HG02798 (cell line): ENCODE data around the gene JAKMIP2.
"Not testable (repeated sequence)": the region's sequence is repeated elsewhere in the genome, so short reads cannot be mapped to it uniquely, and the experiment has no call there.

ENCODE experiments used
- ATAC-seq: cut with Tn5 transposase; IDR thresholded peaks from one replicate; pipeline ENCODE4 v1.9.1; 2021; ENCODE audit warnings: mild to moderate bottlenecking; ENCODE audit not compliant: unreplicated experiment, poor library complexity

JAKMIP2 gene

DNA sequence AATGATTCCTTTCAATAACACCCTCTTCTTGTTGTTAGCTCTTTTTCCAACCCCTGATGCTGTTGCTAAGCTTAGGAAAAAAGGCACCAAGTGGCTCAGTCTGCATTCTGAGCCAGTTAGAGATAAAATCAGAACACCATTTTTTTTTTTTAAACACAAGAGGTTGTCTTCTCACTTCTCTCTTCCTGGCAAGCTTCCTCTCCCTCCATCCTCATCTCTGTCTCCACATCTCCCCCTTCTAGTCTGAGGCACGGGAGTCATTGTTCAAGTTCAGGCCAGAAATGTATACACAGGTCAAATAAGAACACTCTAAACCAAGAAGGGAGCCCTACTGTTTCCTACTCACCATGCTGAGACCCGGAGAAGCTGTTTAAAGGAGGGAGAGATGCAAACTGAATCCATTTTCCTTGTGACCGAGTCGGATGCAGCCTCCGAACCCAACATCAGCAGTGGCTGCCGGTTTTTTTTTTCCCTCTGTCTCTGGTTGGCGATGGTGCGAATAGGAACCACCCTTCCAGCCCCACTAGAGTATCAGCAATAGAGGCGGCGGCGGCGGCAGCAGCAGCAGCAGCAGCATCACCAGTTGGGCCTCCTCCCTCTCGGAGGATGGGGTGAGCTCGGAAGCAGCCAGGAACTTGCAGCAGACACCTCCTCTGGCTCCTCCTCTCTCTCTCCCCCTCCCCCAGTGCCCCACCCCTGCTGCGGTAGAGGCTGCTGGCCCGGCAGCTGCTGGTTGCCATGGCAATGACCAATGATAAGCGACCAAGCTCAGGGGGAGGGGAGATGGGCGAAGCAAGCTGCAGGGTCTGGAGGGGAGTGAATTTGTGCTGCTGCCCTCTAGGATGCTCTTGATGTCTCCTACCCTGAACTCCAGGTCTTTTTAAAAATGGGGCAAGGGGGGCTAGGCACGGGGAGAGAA is at the start of gene JAKMIP2:
TSS of gene JAKMIP2 (minus strand) at position 619 of the 919 bp plus-strand sequence. CDS start 110,922 bp downstream, outside the sequence.
- ATAC-seq: peak; percentile 67

GRCh38 chr5:147831465-147831864 is 48.9 kb upstream of the JAKMIP2 start, which contains the start of gene SPINK1:
Gene SPINK1, minus strand, starts transcription at chr5:147831671. Its CDS starts 94 bp downstream, at chr5:147831577.
- ATAC-seq: no peak

DNA sequence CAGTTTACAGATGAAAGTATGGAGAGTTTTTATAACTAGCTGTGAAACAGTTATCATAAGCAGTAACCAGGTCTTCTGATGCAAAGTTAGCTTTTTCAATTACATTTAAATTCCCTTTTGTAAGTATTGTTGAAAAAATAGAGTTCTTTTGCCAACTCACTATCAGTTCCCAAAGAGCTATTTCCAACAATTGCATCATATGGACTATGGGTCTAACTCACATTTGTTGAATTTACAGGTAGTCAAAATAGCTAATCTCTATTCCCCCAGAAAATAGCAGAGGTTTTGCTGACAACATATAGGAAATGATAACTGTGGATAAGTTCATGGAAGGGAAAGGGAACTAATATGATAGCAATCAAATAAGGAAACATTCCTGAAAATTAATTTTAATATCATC is 47.5 kb upstream of the JAKMIP2 start:
- no peak for ATAC-seq

DNA sequence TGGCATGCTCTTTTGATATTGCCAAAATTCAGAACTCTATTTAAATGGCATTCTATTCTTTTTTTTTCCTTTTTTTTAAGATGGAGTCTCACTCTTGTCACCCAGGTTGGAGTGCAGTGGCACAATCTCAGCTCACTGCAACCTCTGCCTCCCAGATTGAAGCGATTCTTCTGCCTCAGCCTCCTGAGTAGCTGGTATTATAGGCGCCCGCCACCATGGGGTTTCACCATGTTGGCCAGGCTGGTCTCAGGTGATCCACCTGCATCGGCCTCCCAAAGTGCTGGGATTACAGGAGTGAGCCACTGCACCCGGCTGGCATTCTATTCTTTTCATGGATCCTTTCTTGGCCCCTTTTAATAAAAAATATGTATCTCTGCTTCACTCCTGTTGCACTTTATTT is 44.5 kb upstream of the JAKMIP2 start:
- not testable (repeated sequence) for ATAC-seq

DNA sequence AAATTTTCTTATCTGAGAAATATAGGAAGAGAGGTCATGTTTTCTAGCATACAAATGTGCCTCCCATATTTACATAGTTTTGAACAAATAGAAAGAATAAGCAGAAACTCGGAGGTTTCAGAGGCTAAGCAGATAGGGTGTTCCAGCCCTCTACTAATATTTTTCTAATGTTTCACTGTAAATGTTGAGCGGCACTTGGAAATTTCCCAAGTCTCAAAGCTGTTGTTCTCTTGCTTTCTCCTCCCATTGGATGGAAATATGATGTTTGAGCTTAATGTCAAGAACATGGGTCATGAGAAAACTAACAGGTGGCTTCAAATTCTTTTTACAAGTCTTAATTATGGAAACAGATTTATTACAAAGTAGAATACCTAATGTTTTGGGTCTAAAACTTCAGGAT is 43.8 kb upstream of the JAKMIP2 start:
- ATAC-seq: no peak

DNA sequence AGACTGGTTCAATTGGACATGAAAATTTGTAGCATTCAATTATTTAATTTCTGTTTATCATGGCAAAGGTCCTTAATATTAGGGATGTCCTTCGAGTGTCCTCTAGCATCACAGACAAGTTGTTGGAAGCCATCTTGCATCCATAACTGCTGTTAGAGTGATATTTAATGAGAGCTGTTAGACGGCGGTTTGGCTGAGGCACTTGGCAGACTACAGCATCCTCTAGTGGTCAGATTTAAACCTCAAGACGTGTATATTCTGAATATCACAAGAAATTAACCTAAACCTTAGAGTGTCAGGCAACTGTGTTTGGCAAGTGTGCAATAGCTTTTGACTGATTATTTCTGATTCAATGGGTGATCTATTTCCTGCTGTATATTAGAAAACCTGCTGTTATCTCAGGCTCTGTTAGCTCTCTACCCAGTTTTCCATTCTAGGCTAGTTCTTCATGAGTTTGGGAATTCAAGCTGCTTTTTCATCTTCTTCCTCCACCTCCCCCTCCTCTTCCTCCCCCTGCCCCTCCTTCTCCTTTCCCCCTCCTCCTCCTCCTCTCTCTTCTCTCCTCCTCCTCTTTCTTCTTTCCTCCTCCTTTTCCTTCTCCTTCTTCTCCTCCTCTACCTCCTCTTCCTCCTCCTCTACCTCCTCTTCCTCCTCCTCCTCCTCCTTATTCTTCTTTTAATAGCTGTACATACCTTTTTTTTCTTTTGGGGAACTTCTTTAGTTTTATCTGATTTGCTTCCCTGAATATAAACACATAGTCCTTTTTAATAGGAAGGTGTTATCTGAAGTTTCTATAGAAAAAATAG is 40.4 kb upstream of the JAKMIP2 start:
- peak; percentile 89 for ATAC-seq

GRCh38 chr5:147822222-147822621 is 39.7 kb upstream of the JAKMIP2 start:
- not testable (repeated sequence) for ATAC-seq

DNA sequence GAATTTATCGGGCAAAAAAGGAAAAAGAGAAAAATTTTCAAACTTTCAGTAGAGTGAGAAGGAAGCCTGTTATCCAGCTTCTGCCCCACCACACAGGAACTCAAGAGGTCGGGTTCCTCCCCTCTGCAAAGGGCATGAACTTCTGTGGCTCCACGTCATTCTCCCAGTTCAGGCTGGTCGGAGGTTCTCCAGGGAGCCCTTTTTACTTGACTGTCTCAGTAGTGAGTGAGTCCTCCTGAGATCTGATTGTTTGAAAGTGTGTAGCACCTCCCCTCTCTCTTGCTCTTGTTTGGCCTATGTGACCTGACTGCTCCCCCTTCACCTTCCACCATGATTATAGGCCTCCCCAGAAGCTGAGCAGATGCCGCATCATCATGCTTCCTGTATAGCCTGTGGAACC is 39.2 kb upstream of the JAKMIP2 start:
- ATAC-seq: no peak

DNA sequence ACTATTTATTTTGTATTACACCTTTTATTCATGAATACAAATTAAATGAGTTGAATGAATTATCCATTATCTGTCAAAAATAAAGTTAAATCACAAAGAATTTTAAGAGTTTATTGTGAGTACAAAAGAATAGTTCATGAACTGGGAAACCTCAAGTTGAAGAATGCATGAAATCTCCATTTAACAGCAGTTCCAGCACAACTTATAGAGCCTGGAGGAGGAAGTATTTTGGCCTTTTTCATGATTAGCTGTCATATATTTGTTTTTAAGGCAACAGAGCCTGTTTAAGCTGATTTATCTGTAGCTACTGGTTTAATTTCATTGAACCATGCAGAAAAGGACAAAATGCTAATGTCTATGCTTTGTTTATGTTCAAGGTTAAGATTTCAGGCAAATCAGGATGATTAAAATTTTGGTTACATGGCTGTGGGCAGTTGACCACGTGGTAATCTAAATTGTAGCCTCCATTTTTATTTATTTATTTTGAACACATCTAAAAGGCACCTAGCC is 36.8 kb upstream of the JAKMIP2 start:
- ATAC-seq: no peak

DNA sequence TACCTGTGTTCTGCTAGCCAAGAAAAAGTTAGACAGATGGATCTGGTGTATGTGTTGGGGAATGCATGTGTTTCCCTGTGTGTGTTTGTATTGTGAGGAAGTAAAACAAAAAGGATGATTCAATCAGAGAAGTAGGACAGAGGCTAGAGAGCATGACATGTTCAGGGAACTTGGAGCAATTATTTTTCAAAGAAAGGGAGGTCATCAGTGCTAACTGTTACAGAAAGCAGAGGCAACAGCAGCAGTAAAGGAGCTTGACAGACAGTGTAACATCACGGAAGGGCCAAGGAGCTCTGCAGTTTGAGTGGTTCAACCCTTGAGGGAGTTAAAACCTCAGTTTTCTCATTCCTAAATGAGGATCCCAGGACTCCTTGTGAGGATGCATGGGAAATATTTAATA is 35.8 kb upstream of the JAKMIP2 start:
- ATAC-seq: no peak

DNA sequence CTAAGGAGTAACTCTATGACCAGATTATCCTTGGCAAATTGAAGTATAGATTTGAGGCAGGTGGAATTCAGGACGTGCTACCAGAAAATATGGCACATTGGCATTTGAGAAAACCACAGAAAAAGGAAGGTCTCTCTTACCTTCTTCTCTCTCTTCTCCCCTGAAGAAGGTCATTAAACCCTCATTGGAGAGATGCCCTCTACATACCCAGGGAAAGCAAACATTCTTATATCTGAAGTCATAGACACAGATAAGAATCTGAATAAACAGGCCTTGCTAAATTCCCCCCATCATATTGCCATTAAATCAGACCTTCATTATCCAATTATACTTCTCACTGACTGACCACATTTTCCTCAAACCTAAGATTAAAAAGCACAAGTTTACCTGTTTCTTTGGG is 31.2 kb upstream of the JAKMIP2 start:
- no peak for ATAC-seq

- no peak for ATAC-seq
Measured at GRCh38 chr5:147809830-147810666, 27.5 kb upstream of the JAKMIP2 start.

DNA sequence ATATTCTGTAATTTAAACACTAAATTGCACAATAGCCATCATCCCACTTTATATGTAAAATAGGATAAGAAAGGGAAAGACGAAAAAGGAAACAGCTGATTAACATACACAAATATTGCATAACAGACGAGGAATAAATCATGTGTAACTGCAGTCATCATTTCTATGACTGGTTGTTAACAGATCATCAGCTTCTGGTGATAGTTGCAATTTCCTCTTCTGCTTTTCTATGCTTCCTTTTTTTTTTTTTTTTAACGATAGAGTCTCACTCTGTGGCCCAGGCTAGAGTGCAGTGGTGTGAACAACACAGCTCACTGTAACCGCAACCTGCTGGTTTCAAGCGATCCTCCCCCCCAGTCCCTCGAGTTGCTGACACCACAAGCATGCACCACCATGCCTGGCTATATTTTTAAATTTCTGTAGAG is 22.5 kb upstream of the JAKMIP2 start:
- ATAC-seq: peak; percentile 86

DNA sequence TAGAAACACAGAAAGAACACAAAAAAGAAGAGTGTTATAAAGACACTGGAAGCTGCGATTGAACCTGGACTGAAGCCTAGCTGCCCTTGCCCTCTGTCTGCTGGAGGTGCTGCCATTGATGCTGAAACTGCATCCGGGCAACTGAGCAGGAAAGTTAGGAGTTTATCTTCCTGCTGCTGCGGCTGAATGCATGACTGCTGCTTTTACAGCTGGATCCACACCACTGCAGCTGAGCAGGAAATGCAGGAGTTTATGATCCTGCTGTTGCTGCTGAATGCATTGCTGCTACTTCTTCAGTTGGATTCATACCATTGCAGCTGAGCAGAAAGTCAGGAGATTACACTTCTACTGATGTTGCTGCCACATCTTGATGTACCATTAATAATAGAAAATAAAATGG is 21.8 kb upstream of the JAKMIP2 start:
- ATAC-seq: no peak

DNA sequence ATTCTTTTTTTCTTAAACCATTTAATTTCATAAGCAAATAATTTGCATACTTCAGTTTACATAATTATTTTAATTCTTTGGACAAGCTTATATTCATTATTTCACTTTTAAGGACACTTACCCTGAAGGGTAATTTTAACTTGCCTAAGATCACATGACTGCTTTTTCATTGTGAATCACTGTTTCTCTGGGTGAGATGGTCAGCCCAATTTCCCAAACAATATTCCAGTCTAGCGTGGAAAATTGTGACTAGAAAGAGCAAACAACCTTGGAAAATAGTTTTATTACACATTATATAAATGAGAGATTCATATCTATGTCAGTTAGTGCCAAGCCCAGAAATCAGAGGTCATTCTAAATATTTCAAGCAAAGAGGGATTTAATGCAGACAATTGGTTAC is 21.4 kb upstream of the JAKMIP2 start:
- ATAC-seq: no peak

GRCh38 chr5:147803161-147803560 is 20.6 kb upstream of the JAKMIP2 start:
- not testable (repeated sequence) for ATAC-seq

- no peak for ATAC-seq
Measured at GRCh38 chr5:147801461-147801860, 18.9 kb upstream of the JAKMIP2 start.

GRCh38 chr5:147800491-147800890 is 18.0 kb upstream of the JAKMIP2 start:
- no peak for ATAC-seq

DNA sequence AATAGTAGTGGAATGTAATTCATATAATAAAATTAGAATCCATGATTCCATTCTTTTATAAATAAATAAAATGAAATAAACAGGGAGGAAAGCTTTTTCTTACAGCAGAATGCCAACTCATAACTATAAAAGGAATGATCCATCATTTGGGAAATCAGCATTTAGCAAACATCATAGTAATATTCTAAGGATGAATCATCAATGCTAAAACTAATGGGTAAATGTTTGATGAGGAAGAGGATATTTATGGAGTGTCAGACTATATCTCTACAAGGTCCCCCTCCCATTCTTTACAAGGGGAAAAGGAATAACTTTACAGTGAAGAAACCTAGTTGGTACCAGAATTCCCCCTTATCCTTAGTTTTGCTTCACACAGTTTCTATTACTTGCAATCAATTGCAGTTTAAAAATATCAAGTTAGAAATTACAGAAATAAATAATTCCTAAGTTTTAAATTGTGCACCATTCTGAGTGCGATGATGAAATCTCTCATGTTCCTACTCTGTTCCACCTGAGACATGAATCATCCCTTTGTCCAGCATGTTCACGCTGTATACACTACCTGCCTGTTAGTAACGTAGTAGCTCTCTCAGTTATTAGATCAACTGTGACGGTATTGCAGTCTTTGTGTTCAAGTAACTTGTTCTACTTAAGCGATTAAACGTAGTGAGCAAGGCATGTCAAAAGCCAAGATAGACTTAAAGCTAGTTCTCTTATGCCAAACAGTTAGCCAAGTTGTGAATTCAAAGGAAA is 14.2 kb upstream of the JAKMIP2 start:
- ATAC-seq: no peak
